NCI-H2196 treated with DMSO at 0.1 percent for 48 hours (cell line): Measurements from ENCODE around the gene CD19.
"Not testable (repeated sequence)": the region's sequence is repeated elsewhere in the genome, so short reads cannot be mapped to it uniquely, and the experiment has no call there.

Experiments used
- DNase-seq: peaks from one replicate; lab custom pipeline; 2025; ENCODE audit not compliant: unreplicated experiment; lab: John Stamatoyannopoulos, UW

CD19 gene

DNA sequence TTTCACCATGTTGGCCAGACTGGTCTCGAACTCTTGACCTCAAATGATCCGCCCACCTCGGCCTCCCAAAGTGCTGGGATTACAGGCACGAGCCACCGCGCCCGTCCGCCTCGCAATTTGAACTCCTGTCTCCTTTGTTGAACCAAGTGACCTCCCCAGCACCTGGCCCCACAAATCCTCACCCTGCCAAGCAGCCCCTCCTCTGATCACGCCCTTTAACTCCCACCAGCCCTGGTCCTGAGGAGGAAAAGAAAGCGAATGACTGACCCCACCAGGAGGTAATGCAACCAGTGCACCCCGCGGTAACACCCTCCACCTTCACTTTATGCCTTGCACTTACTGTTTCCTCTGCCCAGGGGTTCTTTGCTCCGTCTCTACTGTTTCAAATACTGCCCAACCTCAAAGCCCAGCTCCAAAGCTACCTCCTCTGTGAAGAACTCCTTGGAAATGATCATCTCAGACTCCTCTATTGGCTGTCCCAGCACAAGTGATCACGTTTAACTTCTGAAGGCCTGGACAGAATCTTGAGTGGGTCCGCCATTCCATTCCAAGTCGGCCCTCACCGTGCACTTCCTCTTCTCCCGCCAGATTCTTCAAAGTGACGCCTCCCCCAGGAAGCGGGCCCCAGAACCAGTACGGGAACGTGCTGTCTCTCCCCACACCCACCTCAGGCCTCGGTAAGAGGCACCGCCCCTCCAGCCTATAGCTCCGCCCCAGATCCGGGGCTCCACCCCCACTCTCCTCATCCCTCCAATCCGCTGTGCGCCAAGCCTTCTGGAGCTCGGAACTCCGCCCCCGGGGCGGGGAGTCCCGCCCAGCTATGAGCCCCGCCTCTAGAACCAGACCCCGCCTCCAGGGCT, 4.4 kb downstream of the CD19 start:
- DNase-seq, result no peak

DNA sequence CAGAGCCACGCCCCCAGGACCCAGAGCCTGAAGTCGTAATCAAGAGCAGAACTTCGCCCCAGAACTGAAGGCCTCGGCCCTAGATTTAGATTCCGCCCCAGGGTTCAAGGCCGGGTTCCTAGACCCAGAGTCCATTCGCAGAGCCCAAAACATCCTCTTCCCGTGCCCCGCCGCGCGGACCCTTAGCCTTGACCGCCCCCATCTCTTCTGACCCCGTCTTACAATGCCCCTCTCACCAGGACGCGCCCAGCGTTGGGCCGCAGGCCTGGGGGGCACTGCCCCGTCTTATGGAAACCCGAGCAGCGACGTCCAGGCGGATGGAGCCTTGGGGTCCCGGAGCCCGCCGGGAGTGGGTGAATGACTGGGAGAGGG, 5.0 kb downstream of the CD19 start:
- no peak for DNase-seq

DNA sequence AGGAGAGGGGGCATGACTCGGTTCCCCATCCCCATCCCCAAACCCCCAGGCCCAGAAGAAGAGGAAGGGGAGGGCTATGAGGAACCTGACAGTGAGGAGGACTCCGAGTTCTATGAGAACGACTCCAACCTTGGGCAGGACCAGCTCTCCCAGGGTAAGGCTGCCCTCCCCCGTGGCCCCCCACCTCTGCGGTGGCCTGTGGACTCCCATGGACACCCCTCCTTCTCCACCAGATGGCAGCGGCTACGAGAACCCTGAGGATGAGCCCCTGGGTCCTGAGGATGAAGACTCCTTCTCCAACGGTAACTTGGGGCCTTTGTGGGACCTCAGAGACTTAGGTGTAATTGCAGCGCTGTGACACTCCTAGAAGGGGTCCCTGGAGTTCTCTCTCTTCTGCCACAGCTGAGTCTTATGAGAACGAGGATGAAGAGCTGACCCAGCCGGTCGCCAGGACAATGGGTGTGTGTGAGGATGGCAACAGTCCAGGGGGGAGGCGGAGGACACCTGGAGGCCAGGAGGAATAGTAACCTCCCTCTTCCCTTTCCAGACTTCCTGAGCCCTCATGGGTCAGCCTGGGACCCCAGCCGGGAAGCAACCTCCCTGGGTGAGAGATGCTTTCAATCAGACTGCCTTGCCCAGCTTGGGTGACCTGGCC, 5.6 kb downstream of the CD19 start:
- DNase-seq, result no peak

GRCh38 chr16:28938721-28939120, 7.0 kb downstream of the CD19 start:
- DNase-seq, result no peak

GRCh38 chr16:28939825-28940224, 8.1 kb downstream of the CD19 start:
- DNase-seq, result not testable (repeated sequence)

GRCh38 chr16:28943281-28943680, 11.5 kb downstream of the CD19 start:
- no peak for DNase-seq

DNA sequence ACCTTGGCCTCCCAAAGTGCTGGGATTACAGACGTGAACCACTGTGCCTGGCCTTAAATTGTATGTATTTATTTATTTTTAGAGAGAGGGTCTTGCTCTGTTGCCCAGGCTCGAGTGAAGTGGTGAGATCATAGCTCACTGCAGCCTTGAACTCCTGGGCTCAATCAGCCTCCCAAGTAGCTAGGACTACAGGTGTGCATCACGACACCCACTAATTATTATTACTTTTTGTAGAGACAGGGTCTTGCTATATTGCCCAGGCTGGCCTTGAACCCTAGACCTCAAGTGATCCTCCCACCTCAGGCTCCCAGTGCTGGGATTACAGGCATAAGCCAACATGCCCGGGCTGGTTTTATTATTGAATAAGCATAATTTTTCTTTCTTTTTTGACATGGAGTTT, 14.9 kb downstream of the CD19 start:
- DNase-seq, result no peak

GRCh38 chr16:28950648-28951409, 19.1 kb downstream of the CD19 start, which contains the start of gene NFATC2IP:
Gene NFATC2IP (plus strand): TSS chr16:28950937. CDS start chr16:28951012, 75 bp downstream.
- DNase-seq, result peak; percentile 99

- no peak for DNase-seq
These were observed 19.7 kb downstream of the CD19 start for GRCh38 chr16:28951410-28951943.

DNA sequence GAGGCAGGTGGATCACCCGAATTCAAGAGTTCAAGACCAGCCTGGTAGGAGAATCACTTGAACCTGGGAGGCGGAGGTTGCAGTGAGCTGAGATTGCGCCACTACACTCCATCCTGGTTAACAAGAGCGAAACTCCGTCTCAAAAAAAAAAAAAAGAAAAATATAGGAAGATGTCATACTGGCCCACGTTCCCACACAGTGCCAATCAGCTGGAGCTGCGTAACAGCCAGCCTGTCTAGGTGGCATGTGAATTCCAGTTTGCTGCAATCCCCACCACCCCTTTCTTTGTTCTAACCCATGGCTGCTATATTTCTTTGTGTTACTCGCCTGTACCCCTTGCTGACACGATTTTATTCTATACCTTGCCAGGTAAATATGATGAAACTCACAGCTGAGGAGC, 26.4 kb downstream of the CD19 start:
- no peak for DNase-seq

- DNase-seq, result no peak
These were observed 27.1 kb downstream of the CD19 start for GRCh38 chr16:28958836-28959235.

- no peak for DNase-seq
These were observed 32.3 kb downstream of the CD19 start for GRCh38 chr16:28964072-28964471.

DNA sequence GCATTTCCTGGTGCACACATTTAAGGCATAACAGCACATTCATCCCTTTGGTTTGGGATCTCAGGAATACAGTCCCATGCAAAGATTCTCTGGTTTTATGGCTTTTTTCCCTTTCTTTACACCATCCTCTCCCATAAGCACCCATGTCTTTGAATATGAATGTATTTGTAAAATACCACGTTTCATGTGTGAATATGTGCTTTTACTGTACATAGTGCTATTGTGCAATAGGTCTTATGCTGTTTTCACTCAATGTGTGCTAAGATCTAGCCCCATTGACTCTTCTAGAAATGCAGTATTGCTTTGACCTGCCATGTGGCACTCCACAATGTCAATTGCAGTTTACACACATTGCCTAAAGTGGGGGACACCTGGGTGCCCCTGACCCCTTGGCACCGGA, 32.7 kb downstream of the CD19 start:
- DNase-seq, result no peak

GRCh38 chr16:28967156-28967555, 35.4 kb downstream of the CD19 start:
- no peak for DNase-seq

DNA sequence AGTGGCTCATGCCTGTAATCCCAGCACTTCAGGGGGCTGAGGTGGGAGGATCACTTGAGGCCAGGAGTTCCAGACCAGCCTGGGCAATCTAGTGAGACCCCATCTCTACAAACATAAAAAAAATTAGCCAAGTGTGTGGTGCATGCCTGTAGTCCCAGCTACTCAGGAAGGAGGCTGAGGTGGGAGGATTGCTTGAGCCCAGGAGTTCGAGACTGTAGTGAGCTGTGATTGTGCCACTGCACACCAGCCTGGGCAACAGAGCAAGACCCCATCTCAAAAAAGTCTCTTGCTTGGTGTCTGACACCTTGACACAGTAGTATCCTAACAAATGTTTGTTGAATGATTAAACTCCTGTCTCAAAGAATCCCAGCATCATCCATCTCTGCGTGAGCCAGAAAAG, 37.9 kb downstream of the CD19 start:
- DNase-seq, result not testable (repeated sequence)

- DNase-seq, result peak; percentile 36
These were observed 42.3 kb downstream of the CD19 start for GRCh38 chr16:28974007-28974436.

DNA sequence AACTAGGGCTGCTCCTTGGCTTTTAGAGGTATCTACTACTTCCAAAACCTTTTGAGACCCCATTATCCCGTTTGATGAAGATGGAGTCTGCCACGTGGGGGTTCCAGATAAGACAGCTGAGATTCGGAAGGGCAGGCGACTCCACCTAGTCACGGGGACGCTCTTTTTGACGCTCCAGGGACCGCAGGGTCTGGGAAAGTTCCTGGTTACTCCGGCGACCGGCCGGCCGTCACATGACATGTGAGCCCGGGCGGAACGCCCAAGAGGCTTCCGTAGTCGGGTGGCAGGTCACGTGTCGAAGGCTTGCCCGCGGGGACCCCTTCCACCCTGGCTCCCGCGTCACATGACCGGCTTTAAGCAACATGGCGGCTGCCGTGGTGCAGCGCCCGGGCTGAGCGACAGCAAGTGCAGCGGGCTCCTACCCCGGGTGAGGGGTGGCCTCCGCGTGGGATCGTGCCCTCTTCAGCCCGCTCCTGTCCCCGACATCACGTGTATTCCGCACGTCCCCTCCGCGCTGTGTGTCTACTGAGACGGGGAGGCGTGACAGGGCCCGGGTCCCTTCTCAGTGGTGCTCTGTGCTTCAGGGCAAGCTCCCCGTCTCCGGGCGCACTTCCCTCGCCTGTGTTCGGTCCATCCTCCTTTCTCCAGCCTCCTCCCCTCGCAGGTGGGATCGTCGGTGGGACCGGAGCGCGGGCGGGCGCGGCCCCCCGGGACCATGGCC, 42.8 kb downstream of the CD19 start, which contains the start of gene SPNS1:
SPNS1 (plus strand) TSS at position 342 of the 721 bp plus-strand sequence; CDS start at position 716, 374 bp downstream.
- peak; percentile 91 for DNase-seq

GRCh38 chr16:28975158-28975599, 43.4 kb downstream of the CD19 start:
- no peak for DNase-seq

DNA sequence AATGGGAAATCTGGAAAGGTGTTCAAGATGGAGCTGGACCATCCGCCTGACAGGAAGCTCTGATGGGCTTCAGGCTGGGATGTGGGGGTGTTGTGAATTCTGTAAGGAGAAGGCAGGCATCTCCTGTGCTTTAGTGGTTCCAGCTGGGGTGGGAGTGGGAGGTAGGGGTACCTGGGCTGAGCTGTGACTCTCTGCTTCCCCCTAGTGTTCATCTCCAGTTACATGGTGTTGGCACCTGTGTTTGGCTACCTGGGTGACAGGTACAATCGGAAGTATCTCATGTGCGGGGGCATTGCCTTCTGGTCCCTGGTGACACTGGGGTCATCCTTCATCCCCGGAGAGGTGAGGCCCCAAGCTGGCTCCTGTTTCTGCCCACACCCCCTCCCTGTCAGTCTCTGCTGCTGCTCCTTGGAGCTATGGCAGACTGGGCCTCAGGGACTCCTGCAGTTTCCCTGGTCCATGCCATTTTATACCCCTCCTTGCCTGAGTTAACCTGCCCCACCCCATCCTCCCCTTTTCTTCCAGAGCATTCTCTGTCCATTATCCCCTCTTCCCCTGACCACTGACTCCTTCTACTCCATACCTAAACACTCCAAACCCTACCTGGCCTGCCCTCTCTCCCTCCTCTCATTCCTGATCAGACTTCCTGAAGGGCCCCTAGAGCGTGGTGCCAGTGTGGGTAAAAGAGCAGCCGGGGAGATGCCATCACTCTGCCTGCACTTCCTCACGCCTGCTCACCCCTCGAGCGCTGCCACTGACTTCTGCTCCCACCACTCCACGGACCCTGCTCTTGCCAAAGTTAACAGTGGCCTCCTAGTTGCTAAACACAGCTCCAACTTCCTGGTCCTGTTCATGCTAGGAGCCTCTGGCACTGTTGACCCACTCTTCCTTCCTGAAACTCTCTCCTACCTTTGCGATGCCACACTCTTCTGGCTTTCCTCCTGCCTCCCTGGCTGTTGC, 46.2 kb downstream of the CD19 start:
- no peak for DNase-seq
